Thyroid gland (tissue), 4 donors: ENCODE results near the gene TBC1D5.

Experiments used
- POLR2A ChIP-seq, 2 donors: fragments of 450-650 bp; IDR thresholded peaks; one replicate each; pipeline ENCODE4 v1.6.1; 2017; ENCODE audit warnings: antibody characterized with exemption in 2 of 2, mild to moderate bottlenecking in 2 of 2, moderate library complexity in 1 of 2
- TF ChIP-seq, protein P1 (sequence below), 6 experiments: fragments of 200-600 bp in 3 of 6; fragments of 450-650 bp in 3 of 6; sonication (generic) in 3 of 6; IDR thresholded peaks; one replicate each; pipeline ENCODE4 v1.5.1; 2016 to 2019; ENCODE audit warnings: antibody characterized with exemption in 6 of 6, mild to moderate bottlenecking in 2 of 6, inconsistent platforms in 1 of 6, moderate library complexity in 1 of 6

DNA sequence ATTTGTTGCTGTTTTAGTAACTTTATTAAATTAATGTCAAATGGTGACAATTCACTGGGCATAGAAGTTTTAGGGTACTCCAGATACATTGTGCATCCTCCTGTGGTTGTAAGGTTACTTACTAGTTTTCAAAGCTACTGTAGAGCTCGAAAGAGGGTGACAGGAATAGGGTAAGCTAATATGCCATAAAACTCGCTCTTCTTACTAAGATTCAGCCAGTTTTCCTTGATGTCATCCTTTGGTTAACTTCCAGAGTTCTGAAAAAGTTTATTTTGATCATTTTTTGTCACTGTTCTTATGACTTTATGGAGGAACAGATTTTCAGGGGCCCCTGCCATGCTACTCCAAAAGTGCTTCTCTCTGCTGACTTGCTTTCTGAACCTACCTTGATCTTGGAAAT, 522.8 kb downstream of the TBC1D5 start:
- no peak for TF ChIP-seq POLR2A (IDR thresholded peaks at IDR 0.05)
- TF ChIP-seq, protein P1, sequence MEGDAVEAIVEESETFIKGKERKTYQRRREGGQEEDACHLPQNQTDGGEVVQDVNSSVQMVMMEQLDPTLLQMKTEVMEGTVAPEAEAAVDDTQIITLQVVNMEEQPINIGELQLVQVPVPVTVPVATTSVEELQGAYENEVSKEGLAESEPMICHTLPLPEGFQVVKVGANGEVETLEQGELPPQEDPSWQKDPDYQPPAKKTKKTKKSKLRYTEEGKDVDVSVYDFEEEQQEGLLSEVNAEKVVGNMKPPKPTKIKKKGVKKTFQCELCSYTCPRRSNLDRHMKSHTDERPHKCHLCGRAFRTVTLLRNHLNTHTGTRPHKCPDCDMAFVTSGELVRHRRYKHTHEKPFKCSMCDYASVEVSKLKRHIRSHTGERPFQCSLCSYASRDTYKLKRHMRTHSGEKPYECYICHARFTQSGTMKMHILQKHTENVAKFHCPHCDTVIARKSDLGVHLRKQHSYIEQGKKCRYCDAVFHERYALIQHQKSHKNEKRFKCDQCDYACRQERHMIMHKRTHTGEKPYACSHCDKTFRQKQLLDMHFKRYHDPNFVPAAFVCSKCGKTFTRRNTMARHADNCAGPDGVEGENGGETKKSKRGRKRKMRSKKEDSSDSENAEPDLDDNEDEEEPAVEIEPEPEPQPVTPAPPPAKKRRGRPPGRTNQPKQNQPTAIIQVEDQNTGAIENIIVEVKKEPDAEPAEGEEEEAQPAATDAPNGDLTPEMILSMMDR (IDR thresholded peaks at IDR 0.05): no peak
